ENCODE measurements around the gene SIGLEC11.

DNA sequence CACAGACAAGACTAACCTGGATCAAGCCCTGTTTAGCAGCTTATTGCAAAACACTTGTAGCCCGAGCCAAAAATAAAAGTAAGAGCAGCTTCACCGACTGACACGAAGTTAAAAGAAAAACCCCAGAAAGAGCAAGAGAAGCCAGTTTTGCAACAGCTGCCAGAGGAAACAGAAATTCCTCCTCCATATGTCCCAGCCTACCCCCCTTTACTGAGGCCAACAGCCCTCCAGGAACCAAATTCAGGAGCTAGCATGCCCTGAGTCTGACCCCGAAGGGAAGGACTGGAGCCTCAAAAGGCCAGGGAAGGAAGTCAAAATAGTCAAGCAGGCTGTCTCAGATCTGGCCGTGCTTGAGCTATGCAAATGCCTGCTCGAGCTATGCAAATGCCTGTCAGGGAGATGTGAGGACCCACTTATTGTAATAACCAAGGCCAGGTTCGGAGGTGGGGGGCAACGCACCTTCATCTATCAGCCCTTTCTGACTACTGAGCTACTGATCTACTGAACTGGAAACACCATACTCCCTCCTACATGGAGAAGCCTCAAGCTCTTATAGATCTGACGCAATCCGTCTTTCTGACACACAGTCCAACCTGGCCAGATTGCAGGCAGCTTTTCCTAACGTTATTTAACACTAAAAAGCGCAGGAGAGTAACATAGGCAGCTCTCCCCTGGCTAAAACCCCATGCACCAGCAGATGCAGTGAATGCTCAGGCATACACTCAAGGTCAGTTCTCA is 6.7 kb downstream of the SIGLEC11 start:
- TF ChIP-seq POLR2A (IDR thresholded peaks at IDR 0.05; ENCODE audit: low read depth, low read length) = no peak
- TF ChIP-seq POLR2AphosphoS5 (IDR thresholded peaks at IDR 0.05; ENCODE audit: low read depth, low read length) = no peak

All from GM12891 (cell line).